Measurements from ENCODE around the gene ING5. TPM values are rescaled to one million over a fixed set of nuclear protein-coding genes. Genes with fewer than 3 reads are reported as not detected.

ING5 gene
- total and polyA plus RNA-seq, 9 donors: 24.9 to 57.1 (median 39.6) TPM

GRCh38 chr2:241692448-241692847 lies 9.4 kb upstream of the ING5 start:
- Histone ChIP-seq H3K27me3 (no peaks in the 10 kb centered on the region), H3K9me3 (no peaks in the 10 kb centered on the region), H3K27ac (no peak overlapping the region), H3K36me3 (no peaks in the 10 kb centered on the region), H3K4me1 (ENCODE audit: insufficient read depth) (no peaks in the 10 kb centered on the region), H3K4me3 (no peak overlapping the region)
- WGBS, 3 donors: 76 to 90% (median 82%) methylated on average over 6 of the region's 6 CpGs
- DNase-seq: no peak
- TF ChIP-seq, protein P1, sequence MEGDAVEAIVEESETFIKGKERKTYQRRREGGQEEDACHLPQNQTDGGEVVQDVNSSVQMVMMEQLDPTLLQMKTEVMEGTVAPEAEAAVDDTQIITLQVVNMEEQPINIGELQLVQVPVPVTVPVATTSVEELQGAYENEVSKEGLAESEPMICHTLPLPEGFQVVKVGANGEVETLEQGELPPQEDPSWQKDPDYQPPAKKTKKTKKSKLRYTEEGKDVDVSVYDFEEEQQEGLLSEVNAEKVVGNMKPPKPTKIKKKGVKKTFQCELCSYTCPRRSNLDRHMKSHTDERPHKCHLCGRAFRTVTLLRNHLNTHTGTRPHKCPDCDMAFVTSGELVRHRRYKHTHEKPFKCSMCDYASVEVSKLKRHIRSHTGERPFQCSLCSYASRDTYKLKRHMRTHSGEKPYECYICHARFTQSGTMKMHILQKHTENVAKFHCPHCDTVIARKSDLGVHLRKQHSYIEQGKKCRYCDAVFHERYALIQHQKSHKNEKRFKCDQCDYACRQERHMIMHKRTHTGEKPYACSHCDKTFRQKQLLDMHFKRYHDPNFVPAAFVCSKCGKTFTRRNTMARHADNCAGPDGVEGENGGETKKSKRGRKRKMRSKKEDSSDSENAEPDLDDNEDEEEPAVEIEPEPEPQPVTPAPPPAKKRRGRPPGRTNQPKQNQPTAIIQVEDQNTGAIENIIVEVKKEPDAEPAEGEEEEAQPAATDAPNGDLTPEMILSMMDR (IDR thresholded peaks at IDR 0.05): no peak
- TF ChIP-seq POLR2A (IDR thresholded peaks at IDR 0.05): no peak
- no peak for TF ChIP-seq EP300 (IDR thresholded peaks at IDR 0.05)
- intact Hi-C loops (cut with DNase I): no loop called here

GRCh38 chr2:241695651-241696050 lies 6.2 kb upstream of the ING5 start:
- H3K4me3 ChIP-seq: no peak overlapping the region
- intact Hi-C loops (cut with DNase I): no loop called here
- no peaks in the 10 kb centered on the region for H3K9me3 ChIP-seq
- no peaks in the 10 kb centered on the region for H3K36me3 ChIP-seq
- no peak for DNase-seq
- 93 to 97% (median 93%) methylated on average over 4 of the region's 4 CpGs for WGBS, 3 donors
- H3K4me1 ChIP-seq (ENCODE audit: insufficient read depth): no peaks in the 10 kb centered on the region
- TF ChIP-seq POLR2A (IDR thresholded peaks at IDR 0.05): no peak
- TF ChIP-seq, protein P1 (IDR thresholded peaks at IDR 0.05): no peak
- no peak for TF ChIP-seq EP300 (IDR thresholded peaks at IDR 0.05)
- H3K27ac ChIP-seq: no peak overlapping the region
- H3K27me3 ChIP-seq: no peaks in the 10 kb centered on the region

GRCh38 chr2:241701149-241701398 lies 765 bp upstream of the ING5 start:
- no peaks in the 10 kb centered on the region for H3K36me3 ChIP-seq
- no peaks in the 10 kb centered on the region for H3K9me3 ChIP-seq
- H3K27me3 ChIP-seq: no peaks in the 10 kb centered on the region
- H3K27ac ChIP-seq: peak overlapping the region; percentile 84 to 97
- intact Hi-C loops (cut with DNase I): loop anchor here in 1 of 4 donors (2.0 kb wide), 1 partner anchor 34 kb away; the partner anchor contains the start of gene D2HGDH
- no peak for TF ChIP-seq POLR2A (IDR thresholded peaks at IDR 0.05)
- TF ChIP-seq, protein P1 (IDR thresholded peaks at IDR 0.05): peak in 2 of 3 donors; percentile 24 to 29
- 2 to 4% (median 3%) methylated on average over 17 of the region's 17 CpGs for whole genome bisulfite sequencing, 3 donors
- H3K4me1 ChIP-seq (ENCODE audit: insufficient read depth): peaks cover 5% of the 10 kb centered on the region
- H3K4me3 ChIP-seq: peak overlapping the region; percentile 77
- no peak for DNase-seq

DNA sequence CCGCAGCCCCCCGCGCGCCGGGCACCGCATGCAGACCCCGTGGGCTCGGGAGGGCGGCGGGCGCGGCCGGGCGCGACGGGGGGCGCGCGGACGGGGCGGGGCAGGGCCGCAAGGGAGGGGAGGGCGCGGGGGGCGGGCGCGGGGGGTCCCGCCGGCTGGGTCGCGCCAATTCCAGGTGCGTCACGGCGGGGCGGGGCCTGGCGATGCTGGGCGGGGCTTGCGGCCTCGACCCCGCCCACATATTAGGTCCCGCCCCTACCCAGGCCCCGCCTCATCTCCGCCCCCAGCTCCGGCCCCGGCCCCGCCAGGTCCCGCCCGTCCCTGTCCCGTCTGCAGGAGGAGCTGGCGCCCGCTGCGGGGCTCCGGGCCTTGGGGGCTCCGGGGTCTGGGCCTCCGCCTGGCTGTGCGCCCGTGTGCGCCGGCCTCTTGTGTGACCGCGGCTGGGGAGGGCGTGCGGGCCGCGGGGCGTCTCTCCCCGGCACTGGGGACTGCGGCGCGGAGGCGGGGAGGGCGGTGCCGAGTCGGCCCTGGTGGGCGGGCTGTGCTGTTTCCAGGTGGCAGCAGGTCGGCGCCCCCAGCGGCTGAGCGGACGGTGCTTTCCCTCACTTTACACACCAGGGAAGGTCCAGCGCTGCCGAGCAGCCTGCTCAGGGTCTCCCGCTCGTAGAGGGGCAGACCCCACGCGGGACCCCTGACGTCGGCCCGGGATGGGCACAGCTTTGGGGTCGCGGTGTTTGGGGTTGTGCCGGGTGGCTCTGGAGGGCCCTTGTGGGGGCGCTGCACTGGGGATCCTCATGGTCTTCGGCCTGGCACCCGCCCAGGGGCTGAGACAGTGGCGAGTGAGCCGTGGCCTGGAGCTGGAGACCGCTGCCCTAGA lies 554 bp downstream of the ING5 start:
- Histone ChIP-seq H3K27me3 (no peaks in the 10 kb centered on the region), H3K4me3 (peak overlapping the region; percentile 77), H3K4me1 (ENCODE audit: insufficient read depth) (peaks cover 5% of the 10 kb centered on the region), H3K36me3 (no peaks in the 10 kb centered on the region), H3K9me3 (peaks cover 0 to 4% of the 10 kb centered on the region in 2 donors), H3K27ac (peak overlapping the region; percentile 84 to 97)
- 0 to 1% (median 0%) methylated on average over 21 to 98 of the region's 98 CpGs for WGBS, 3 donors
- TF ChIP-seq EP300 (IDR thresholded peaks at IDR 0.05): no peak
- no peak for TF ChIP-seq POLR2A (IDR thresholded peaks at IDR 0.05)
- TF ChIP-seq, protein P1 (IDR thresholded peaks at IDR 0.05): peak in 2 of 3 donors; percentile 31 to 39
- intact Hi-C loops (cut with DNase I): no loop called here
- DNase-seq: peak; percentile 83 to 91 (median 89)
